WI38 (cell line): ENCODE results near the gene SPATA33.

Experiments
- H3K4me3 ChIP-seq: 2 replicates; pipeline ENCODE4 v1.5.1; 2011; ENCODE audit warnings: low read depth, mild to moderate bottlenecking, control low read depth, low read length
- CTCF ChIP-seq: IDR thresholded peaks from 2 replicates; pipeline ENCODE4 v1.5.1; 2012; ENCODE audit warnings: low read depth, mild to moderate bottlenecking, control low read depth, low read length

The SPATA33 gene

GRCh38 chr16:89636663-89637062 is 21.0 kb upstream of the SPATA33 start:
- no peak for TF ChIP-seq CTCF

GRCh38 chr16:89637379-89637778 is 20.3 kb upstream of the SPATA33 start:
- no peak for TF ChIP-seq CTCF
- no peak overlapping the region for H3K4me3 ChIP-seq

More at GRCh38 chr16:89636663-89637062, 21.0 kb upstream of the SPATA33 start:
- H3K4me3 ChIP-seq: no peak overlapping the region

DNA sequence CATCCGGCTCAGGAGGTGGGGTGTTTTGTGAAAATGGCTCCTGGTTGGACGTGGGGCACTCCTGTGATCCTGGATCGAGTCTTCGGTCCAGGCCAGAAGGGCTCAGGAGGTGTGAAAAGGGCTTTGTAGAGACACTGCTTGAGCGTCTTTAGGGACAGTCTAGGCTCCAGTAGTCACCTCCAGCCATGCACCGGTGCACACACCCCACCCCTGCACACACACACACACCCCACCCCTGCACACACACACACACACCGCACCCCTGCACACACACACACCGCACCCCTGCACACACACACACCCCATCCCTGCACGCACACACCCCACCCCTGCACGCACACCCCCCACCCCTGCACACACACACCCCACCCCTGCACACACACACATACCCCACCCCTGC is 19.2 kb upstream of the SPATA33 start:
- no peak overlapping the region for H3K4me3 ChIP-seq
- TF ChIP-seq CTCF: no peak

DNA sequence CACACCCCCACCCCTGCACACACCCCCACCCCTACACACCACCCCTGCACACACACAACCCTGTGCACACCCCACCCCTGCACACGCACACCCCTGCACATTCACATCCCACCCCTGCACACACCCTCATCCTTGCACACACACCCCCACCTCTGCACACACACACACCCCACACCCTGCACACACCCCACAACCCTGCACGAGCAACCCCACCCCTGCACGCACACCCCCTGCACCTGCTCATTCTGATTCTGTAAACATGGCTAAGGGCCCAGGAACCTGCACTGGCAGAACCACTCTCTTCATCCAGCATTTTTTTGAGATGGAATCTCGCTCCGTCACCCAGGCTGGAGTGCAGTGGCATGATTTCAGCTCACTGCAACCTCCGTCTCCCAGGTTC is 18.3 kb upstream of the SPATA33 start:
- TF ChIP-seq CTCF: no peak

DNA sequence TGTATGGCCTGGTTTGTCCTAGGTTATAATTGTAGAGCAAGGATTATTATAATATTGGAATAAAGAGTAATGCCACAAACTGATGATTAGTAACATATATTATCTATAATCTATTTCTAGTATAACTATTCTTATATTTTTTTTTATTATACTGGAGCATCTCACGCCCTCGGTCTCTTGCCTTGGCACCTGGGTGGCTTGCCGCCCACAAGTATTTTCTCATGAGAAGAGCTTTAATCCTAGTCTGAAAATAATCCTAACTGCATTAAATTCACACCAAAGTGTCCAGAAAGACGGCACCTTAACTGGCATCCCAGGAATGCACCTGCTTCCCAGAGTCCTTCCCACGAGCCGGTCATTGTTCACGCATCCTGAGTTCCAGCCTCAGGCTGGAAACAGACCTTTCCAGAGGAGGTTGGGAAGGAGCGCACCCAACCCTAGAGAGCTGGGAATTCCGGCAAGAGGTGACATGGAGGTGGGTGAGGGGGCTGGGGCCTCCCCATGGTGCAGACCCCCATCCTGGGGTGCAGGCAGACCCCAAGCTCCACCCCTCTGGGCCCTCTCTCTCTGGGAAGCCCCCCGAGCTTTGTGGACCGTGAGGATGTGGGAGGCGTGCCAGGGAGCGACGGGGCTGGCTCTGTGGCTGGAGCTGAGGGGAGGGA is 16.0 kb upstream of the SPATA33 start:
- TF ChIP-seq CTCF: no peak
- no peak overlapping the region for H3K4me3 ChIP-seq

More for the DNA sequence above, 18.3 kb upstream of the SPATA33 start:
- H3K4me3 ChIP-seq: no peak overlapping the region

- no peak overlapping the region for H3K4me3 ChIP-seq
- TF ChIP-seq CTCF: no peak
Observed at GRCh38 chr16:89642574-89642973, 15.1 kb upstream of the SPATA33 start.

- TF ChIP-seq CTCF: no peak
- no peak overlapping the region for H3K4me3 ChIP-seq
Observed at GRCh38 chr16:89643769-89644300, 13.8 kb upstream of the SPATA33 start.
